IMR-90 (cell line): Measurements from ENCODE around the gene USP17L29. TPM values are rescaled to one million over a fixed set of nuclear protein-coding genes. Genes with fewer than 3 reads are reported as not detected.
"Not testable (repeated sequence)": the region's sequence is repeated elsewhere in the genome, so short reads cannot be mapped to it uniquely, and the experiment has no call there.

ENCODE experiments used
- ATAC-seq: fragments of 200-7000 bp; cut with Tn5 transposase; 2 replicates; pipeline ENCODE4 v1.9.1; 2020; ENCODE audit warnings: low read depth, mild to moderate bottlenecking, moderate library complexity
- BruUV-seq: library from RNA; stranded (reverse); fragments of 400-500 nt; replicated peaks from 2 replicates; lab custom pipeline; 2021; lab: Mats Ljungman, UMichigan
- CTCF ChIA-PET: fragments of 300-600 bp; formaldehyde crosslinking; extraction: SDS; loops from one replicate; lab custom pipeline; 2021; ENCODE audit warnings: antibody characterized with exemption; lab: Yijun Ruan, JAX
- POLR2A ChIA-PET: fragments of 300-600 bp; sonication (Branson Sonifier 250); formaldehyde crosslinking; loops from one replicate; lab custom pipeline; 2022; ENCODE audit warnings: antibody characterized with exemption; ENCODE audit not compliant: unreplicated experiment; lab: Charles Lee
- DNase-seq: peaks from one replicate; pipeline ENCODE4 v3.0.0; 2013
- H2AFZ ChIP-seq: replicated peaks from 2 replicates; pipeline ENCODE3; 2013; ENCODE audit warnings: low read length, mild to moderate bottlenecking; ENCODE audit not compliant: poor library complexity
- H2AK5ac ChIP-seq: 2 replicates; pipeline ENCODE4 v1.6.1; 2013; ENCODE audit warnings: low read depth, low read length, inconsistent platforms
- H2AK9ac ChIP-seq: replicated peaks from 2 replicates; pipeline ENCODE3; 2013; ENCODE audit warnings: mild to moderate bottlenecking, low read depth, low read length, moderate library complexity; ENCODE audit not compliant: poor library complexity
- H2BK120ac ChIP-seq: 2 replicates; pipeline ENCODE4 v1.6.1; 2013; ENCODE audit warnings: low read depth, low read length, inconsistent platforms
- H2BK15ac ChIP-seq: 3 replicates; pipeline ENCODE4 v1.6.1; 2013; ENCODE audit warnings: low read depth, low read length, inconsistent platforms
- H2BK20ac ChIP-seq: 2 replicates; pipeline ENCODE4 v1.6.1; 2013; ENCODE audit warnings: low read depth, mild to moderate bottlenecking, inconsistent platforms, low read length, moderate library complexity
- H2BK5ac ChIP-seq: 2 replicates; pipeline ENCODE4 v1.6.1; 2013; ENCODE audit warnings: mild to moderate bottlenecking, low read depth, low read length, inconsistent platforms; ENCODE audit not compliant: poor library complexity, severe bottlenecking
- H3K14ac ChIP-seq: replicated peaks from 2 replicates; pipeline ENCODE4 v1.6.1; 2013; ENCODE audit warnings: low read depth, low read length, inconsistent platforms
- H3K18ac ChIP-seq: 2 replicates; pipeline ENCODE4 v1.6.1; 2013; ENCODE audit warnings: low read depth, low read length, control low read depth
- H3K23ac ChIP-seq: 2 replicates; pipeline ENCODE4 v1.6.1; 2013; ENCODE audit warnings: low read depth, low read length, inconsistent platforms
- H3K27ac ChIP-seq: 2 replicates; pipeline ENCODE4 v1.5.1; 2013; ENCODE audit warnings: mild to moderate bottlenecking, control low read depth, low read length; ENCODE audit not compliant: insufficient read depth
- H3K27me3 ChIP-seq: 2 replicates; pipeline ENCODE4 v1.6.1; 2013; ENCODE audit warnings: low read length; ENCODE audit not compliant: control insufficient read depth, insufficient read depth
- H3K36me3 ChIP-seq: 2 replicates; pipeline ENCODE4 v1.6.1; 2013; ENCODE audit warnings: low read length, mixed read lengths; ENCODE audit not compliant: control insufficient read depth, insufficient read depth
- H3K4ac ChIP-seq: 2 replicates; pipeline ENCODE4 v1.6.1; 2013; ENCODE audit warnings: low read depth, low read length, inconsistent platforms
- H3K4me1 ChIP-seq: 2 replicates; pipeline ENCODE4 v1.6.1; 2013; ENCODE audit warnings: low read length, mixed read lengths; ENCODE audit not compliant: control insufficient read depth, insufficient read depth
- H3K4me2 ChIP-seq: 2 replicates; pipeline ENCODE4 v1.6.1; 2013; ENCODE audit warnings: low read depth, mild to moderate bottlenecking, control low read depth, low read length, moderate library complexity
- H3K4me3 ChIP-seq: 2 replicates; pipeline ENCODE4 v1.5.1; 2013; ENCODE audit warnings: low read depth, mild to moderate bottlenecking, control low read depth, low read length, moderate library complexity; ENCODE audit not compliant: insufficient read depth
- H3K56ac ChIP-seq: 2 replicates; pipeline ENCODE4 v1.6.1; 2013; ENCODE audit warnings: low read length, inconsistent platforms; ENCODE audit not compliant: insufficient read depth; ENCODE audit errors: extremely low read depth
- H3K79me1 ChIP-seq, 2 experiments: 2 replicates each; pipeline ENCODE4 v1.6.1; 2013; ENCODE audit warnings: low read length in 2 of 2, inconsistent platforms in 1 of 2, low read depth in 1 of 2
- H3K9ac ChIP-seq: 2 replicates; pipeline ENCODE4 v1.6.1; 2013; ENCODE audit warnings: low read depth, low read length, control low read depth
- H3K9me1 ChIP-seq: 2 replicates; pipeline ENCODE4 v1.6.1; 2013; ENCODE audit warnings: low read length, inconsistent platforms; ENCODE audit not compliant: insufficient read depth
- H3K9me3 ChIP-seq: 2 replicates; pipeline ENCODE4 v1.6.1; 2013; ENCODE audit warnings: low read length; ENCODE audit not compliant: control insufficient read depth, insufficient read depth
- H4K20me1 ChIP-seq: 2 replicates; pipeline ENCODE4 v1.6.1; 2013; ENCODE audit warnings: low read length, inconsistent platforms; ENCODE audit not compliant: insufficient read depth
- H4K5ac ChIP-seq: 2 replicates; pipeline ENCODE4 v1.6.1; 2013; ENCODE audit warnings: mild to moderate bottlenecking, low read depth, low read length, control low read depth
- H4K8ac ChIP-seq, 2 experiments: 2 replicates each; pipeline ENCODE4 v1.6.1; 2013; ENCODE audit warnings: low read depth in 2 of 2, low read length in 2 of 2, control low read depth in 1 of 2, inconsistent platforms in 1 of 2
- H4K91ac ChIP-seq: 2 replicates; pipeline ENCODE4 v1.6.1; 2013; ENCODE audit warnings: low read depth, low read length, inconsistent platforms; ENCODE audit not compliant: insufficient read depth
- WGBS, 2 experiments: methylation state at CpG; one replicate each; pipeline versions ENCODE4 v1.1.5 to v1.1.7; 2013; ENCODE audit warnings: missing lambda C conversion rate in 2 of 2; ENCODE audit not compliant: insufficient read length in 1 of 2; ENCODE audit errors: extremely low coverage in 2 of 2; 5-methylcytosine and 5-hydroxymethylcytosine counted together
- dilution Hi-C: fragments of 300-500 bp; cut with HindIII; formaldehyde crosslinking; loops from one replicate; pipeline ENCODE4 v1.14.3; 2018; ENCODE audit warnings: low sequenced_read_pairs; ENCODE audit not compliant: unreplicated experiment
- in situ Hi-C: fragments of 300-500 bp; cut with MboI; formaldehyde crosslinking; loops from 3 replicates; pipeline ENCODE4 v1.14.3; 2019; ENCODE audit warnings: low sequenced_read_pairs, inconsistent platforms, mixed read lengths
- intact Hi-C: fragments of 100-400 bp; cut with micrococcal nuclease; formaldehyde crosslinking; loops from 2 replicates; pipeline ENCODE4 v1.10.0; 2022
- polyA plus RNA-seq, 3 experiments: library from polyadenylated mRNA; depleted of rRNA; stranded (reverse); fragments of >200 nt; gene quantifications; 2 replicates each; pipeline ENCODE4 v1.2.3, GENCODE V29; 2012; ENCODE audit warnings: low replicate concordance in 1 of 3
- total RNA-seq: library from RNA; depleted of rRNA; stranded (reverse); fragments of >200 nt; gene quantifications from 2 replicates; pipeline ENCODE4 v1.2.3, GENCODE V29; 2012

Gene USP17L29
- total and polyA plus RNA-seq, 2 of the 4 experiments (the other 2 are of a cell fraction) = not detected

- H2BK20ac ChIP-seq, dilution Hi-C loops, intact Hi-C loops, H3K9me1 ChIP-seq, H3K79me1 ChIP-seq, H3K36me3 ChIP-seq, POLR2A ChIA-PET, H2BK15ac ChIP-seq, H2BK120ac ChIP-seq, H2BK5ac ChIP-seq, H4K5ac ChIP-seq, H3K9ac ChIP-seq, H3K27ac ChIP-seq, H2AK9ac ChIP-seq, H3K56ac ChIP-seq, H4K91ac ChIP-seq, H2AFZ ChIP-seq, H3K4ac ChIP-seq, H3K4me2 ChIP-seq, DNase-seq, H3K18ac ChIP-seq, ATAC-seq, H3K9me3 ChIP-seq, H3K23ac ChIP-seq, H3K4me3 ChIP-seq, BruUV-seq, in situ Hi-C loops, H3K27me3 ChIP-seq, H3K4me1 ChIP-seq, H4K20me1 ChIP-seq, H4K8ac ChIP-seq, CTCF ChIA-PET, H3K14ac ChIP-seq, H2AK5ac ChIP-seq: not testable (repeated sequence)
- no CpG with 5 or more reads among the region's 15 CpGs for WGBS, 2 experiments
Observed at GRCh38 chr4:9324865-9325264, 28.6 kb upstream of the USP17L29 start, which contains the start of gene USP17L24. Gene USP17L24 (plus strand): TSS chr4:9325165. CDS start chr4:9325165, 0 bp downstream.

- H2BK5ac ChIP-seq, ATAC-seq, H3K4me1 ChIP-seq, H2BK120ac ChIP-seq, H2AK5ac ChIP-seq, H3K23ac ChIP-seq, H4K91ac ChIP-seq, POLR2A ChIA-PET, H4K8ac ChIP-seq, dilution Hi-C loops, H3K27ac ChIP-seq, H3K4me2 ChIP-seq, H3K36me3 ChIP-seq, H3K18ac ChIP-seq, H3K56ac ChIP-seq, DNase-seq, H4K20me1 ChIP-seq, CTCF ChIA-PET, H3K14ac ChIP-seq, H3K27me3 ChIP-seq, intact Hi-C loops, H3K4me3 ChIP-seq, H2BK20ac ChIP-seq, H3K9me3 ChIP-seq, in situ Hi-C loops, H2AFZ ChIP-seq, H2AK9ac ChIP-seq, H2BK15ac ChIP-seq, H4K5ac ChIP-seq, BruUV-seq, H3K4ac ChIP-seq, H3K9ac ChIP-seq, H3K9me1 ChIP-seq, H3K79me1 ChIP-seq: not testable (repeated sequence)
- WGBS, 2 experiments = no CpG with 5 or more reads among the region's 15 CpGs
Observed at GRCh38 chr4:9329611-9330010, 23.8 kb upstream of the USP17L29 start, which contains the start of gene USP17L25. Gene USP17L25 (plus strand): TSS chr4:9329911. CDS start chr4:9329911, 0 bp downstream.
